SK-N-SH treated with all-trans-retinoic acid at 6 μM for 48 hours (cell line): Measurements from ENCODE around the gene SLC22A8.

Experiments
- ATAC-seq: fragments of 200-7000 bp; cut with Tn5 transposase; 3 replicates; pipeline ENCODE4 v1.9.1; 2020; ENCODE audit warnings: mild to moderate bottlenecking, moderate library complexity
- ARNTL ChIP-seq: fragments of 450-650 bp; formaldehyde crosslinking; IDR thresholded peaks from 2 replicates; pipeline ENCODE4 v1.5.0; 2020; ENCODE audit warnings: low read depth, mild to moderate bottlenecking, moderate library complexity, borderline replicate concordance
- BACH2 ChIP-seq: fragments of 250-450 bp; sonication (Bioruptor Pico); IDR thresholded peaks from 2 replicates; pipeline ENCODE4 v1.9.0; 2021; ENCODE audit warnings: mild to moderate bottlenecking, borderline replicate concordance
- CSDC2 ChIP-seq: fragments of 250-450 bp; sonication (Bioruptor Pico); IDR thresholded peaks from 2 replicates; pipeline ENCODE4 v1.5.0; 2020; ENCODE audit warnings: mild to moderate bottlenecking, moderate library complexity
- ESRRG ChIP-seq: fragments of 250-450 bp; sonication (Bioruptor Pico); IDR thresholded peaks from 2 replicates; pipeline ENCODE4 v1.6.1; 2021; ENCODE audit warnings: mild to moderate bottlenecking
- ISL1 ChIP-seq: fragments of 250-450 bp; sonication (Bioruptor Pico); IDR thresholded peaks from 2 replicates; pipeline ENCODE4 v2.1.2; 2022; ENCODE audit warnings: mild to moderate bottlenecking, moderate library complexity
- OSR1 ChIP-seq: fragments of 250-450 bp; sonication (Bioruptor Pico); IDR thresholded peaks from 2 replicates; pipeline ENCODE4 v1.8.0; 2022; ENCODE audit warnings: moderate library complexity, mild to moderate bottlenecking, inconsistent platforms
- PPARA ChIP-seq: fragments of 250-450 bp; sonication (Bioruptor Pico); IDR thresholded peaks from 2 replicates; pipeline ENCODE4 v1.5.0; 2020; ENCODE audit warnings: mild to moderate bottlenecking, borderline replicate concordance
- RARB ChIP-seq: fragments of 250-450 bp; sonication (Bioruptor Pico); IDR thresholded peaks from 2 replicates; pipeline ENCODE4 v1.8.0; 2021; ENCODE audit warnings: mild to moderate bottlenecking, moderate library complexity
- SNAI2 ChIP-seq: fragments of 250-450 bp; sonication (Bioruptor Pico); IDR thresholded peaks from 2 replicates; pipeline ENCODE4 v1.5.0; 2020; ENCODE audit warnings: mild to moderate bottlenecking, moderate library complexity
- TCF4 ChIP-seq: fragments of 250-450 bp; sonication (Bioruptor Pico); IDR thresholded peaks from 2 replicates; pipeline ENCODE4 v1.8.0; 2021; ENCODE audit warnings: mild to moderate bottlenecking, moderate library complexity, borderline replicate concordance
- TOX ChIP-seq: fragments of 250-450 bp; sonication (Bioruptor Pico); IDR thresholded peaks from 2 replicates; pipeline ENCODE4 v1.8.0; 2021; ENCODE audit warnings: mild to moderate bottlenecking, moderate library complexity, borderline replicate concordance
- ZC3H10 ChIP-seq: fragments of 250-450 bp; sonication (Bioruptor Pico); IDR thresholded peaks from 2 replicates; pipeline ENCODE4 v1.5.1; 2021; ENCODE audit warnings: mild to moderate bottlenecking, moderate library complexity
- ZFP3 ChIP-seq: fragments of 250-450 bp; sonication (Bioruptor Pico); IDR thresholded peaks from 2 replicates; pipeline ENCODE4 v1.5.0; 2020; ENCODE audit warnings: mild to moderate bottlenecking, moderate library complexity
- ZNF565 ChIP-seq: fragments of 450-650 bp; formaldehyde crosslinking; conservative IDR thresholded peaks from 2 replicates; pipeline ENCODE4 v1.5.0; 2020; ENCODE audit warnings: low read depth, mild to moderate bottlenecking, moderate library complexity
- ZNF8 ChIP-seq: fragments of 450-650 bp; formaldehyde crosslinking; IDR thresholded peaks from 2 replicates; pipeline ENCODE4 v1.5.0; 2020; ENCODE audit warnings: mild to moderate bottlenecking, moderate library complexity
- TF ChIP-seq, protein P1 (sequence below): fragments of 250-450 bp; sonication (Bioruptor Pico); IDR thresholded peaks from 2 replicates; pipeline ENCODE4 v1.8.0; 2020; ENCODE audit warnings: mild to moderate bottlenecking, moderate library complexity, borderline replicate concordance
- TF ChIP-seq, protein P2 (sequence below): fragments of 250-450 bp; sonication (Bioruptor Pico); IDR thresholded peaks from 2 replicates; pipeline ENCODE4 v1.5.0; 2020; ENCODE audit warnings: mild to moderate bottlenecking, moderate library complexity
- TF ChIP-seq, protein P3 (sequence below): fragments of 250-450 bp; sonication (Bioruptor Pico); IDR thresholded peaks from 2 replicates; pipeline ENCODE4 v1.5.1; 2021; ENCODE audit warnings: mild to moderate bottlenecking, moderate library complexity
- TF ChIP-seq, protein P4 (sequence below): fragments of 250-450 bp; sonication (Bioruptor Pico); IDR thresholded peaks from 2 replicates; pipeline ENCODE4 v1.8.0; 2021; ENCODE audit warnings: low read depth, mild to moderate bottlenecking, moderate library complexity, borderline replicate concordance
- TF ChIP-seq, protein P5 (sequence below): fragments of 250-450 bp; sonication (Bioruptor Pico); IDR thresholded peaks from 2 replicates; pipeline ENCODE4 v1.5.1; 2020; ENCODE audit warnings: low read depth, mild to moderate bottlenecking, moderate library complexity

Gene SLC22A8

DNA sequence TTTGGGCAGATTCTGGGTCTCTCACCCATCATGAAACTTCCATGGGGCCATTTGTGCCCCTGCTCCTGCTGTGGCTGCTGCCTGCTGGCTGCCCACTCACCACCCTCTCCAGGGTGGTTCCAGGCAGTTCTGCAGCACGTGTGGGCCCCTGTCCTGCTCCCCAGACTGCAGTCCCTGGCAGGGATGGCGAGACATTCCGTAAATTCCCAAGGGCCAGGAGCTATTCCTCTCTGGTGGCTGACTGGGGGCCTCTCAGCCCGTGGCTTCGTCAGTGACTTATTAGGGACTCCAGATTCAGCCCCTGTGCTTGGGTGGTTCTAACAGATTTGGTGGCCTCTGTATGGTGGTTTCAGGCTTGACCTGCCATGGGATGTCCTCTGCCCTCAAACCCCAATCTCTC, 3.9 kb upstream of the SLC22A8 start (continued):
- TF ChIP-seq, protein P1, sequence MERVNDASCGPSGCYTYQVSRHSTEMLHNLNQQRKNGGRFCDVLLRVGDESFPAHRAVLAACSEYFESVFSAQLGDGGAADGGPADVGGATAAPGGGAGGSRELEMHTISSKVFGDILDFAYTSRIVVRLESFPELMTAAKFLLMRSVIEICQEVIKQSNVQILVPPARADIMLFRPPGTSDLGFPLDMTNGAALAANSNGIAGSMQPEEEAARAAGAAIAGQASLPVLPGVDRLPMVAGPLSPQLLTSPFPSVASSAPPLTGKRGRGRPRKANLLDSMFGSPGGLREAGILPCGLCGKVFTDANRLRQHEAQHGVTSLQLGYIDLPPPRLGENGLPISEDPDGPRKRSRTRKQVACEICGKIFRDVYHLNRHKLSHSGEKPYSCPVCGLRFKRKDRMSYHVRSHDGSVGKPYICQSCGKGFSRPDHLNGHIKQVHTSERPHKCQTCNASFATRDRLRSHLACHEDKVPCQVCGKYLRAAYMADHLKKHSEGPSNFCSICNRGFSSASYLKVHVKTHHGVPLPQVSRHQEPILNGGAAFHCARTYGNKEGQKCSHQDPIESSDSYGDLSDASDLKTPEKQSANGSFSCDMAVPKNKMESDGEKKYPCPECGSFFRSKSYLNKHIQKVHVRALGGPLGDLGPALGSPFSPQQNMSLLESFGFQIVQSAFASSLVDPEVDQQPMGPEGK (CRISPR knock-in tag): no peak
- no peak for TF ChIP-seq ZC3H10 (CRISPR knock-in tag)

DNA sequence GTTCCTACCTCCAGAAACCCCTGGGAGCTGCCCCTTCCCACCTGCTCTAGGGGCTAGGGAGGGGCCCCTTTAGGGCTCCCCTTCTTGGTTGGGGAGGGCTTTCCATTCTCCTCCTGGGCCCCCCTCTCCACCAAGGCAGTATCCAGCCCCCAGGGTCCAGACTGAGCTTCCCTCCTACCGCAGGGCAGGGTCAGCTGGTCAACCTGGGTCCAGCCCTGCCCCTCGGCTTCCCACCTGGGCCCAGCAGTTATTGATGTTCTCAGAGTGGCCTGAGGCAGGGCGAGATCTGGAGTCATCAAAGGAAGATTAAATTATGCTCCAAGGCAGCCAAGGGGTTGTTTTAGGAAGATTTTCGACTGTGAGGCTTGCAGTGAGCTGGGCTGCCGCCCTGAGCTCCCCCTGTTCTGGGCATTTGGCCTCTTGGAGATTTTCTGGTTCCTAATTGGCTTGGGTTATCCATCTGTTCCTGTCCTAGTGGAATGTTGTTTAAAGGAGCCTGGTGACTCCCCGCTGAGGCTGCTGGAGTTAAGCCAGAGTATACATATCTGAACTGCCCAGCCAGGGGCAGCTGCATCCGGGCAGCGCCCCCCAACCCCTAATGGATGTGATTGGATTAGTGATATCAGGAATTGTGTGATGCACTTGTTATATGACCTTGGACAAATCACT, 1.8 kb upstream of the SLC22A8 start:
- peak; percentile 19; the same call in 1 of the 3 replicates for ATAC-seq
- TF ChIP-seq SNAI2 (CRISPR knock-in tag): peak; percentile 87
- TF ChIP-seq ZNF565 (CRISPR knock-in tag): no peak
- TF ChIP-seq, protein P2, sequence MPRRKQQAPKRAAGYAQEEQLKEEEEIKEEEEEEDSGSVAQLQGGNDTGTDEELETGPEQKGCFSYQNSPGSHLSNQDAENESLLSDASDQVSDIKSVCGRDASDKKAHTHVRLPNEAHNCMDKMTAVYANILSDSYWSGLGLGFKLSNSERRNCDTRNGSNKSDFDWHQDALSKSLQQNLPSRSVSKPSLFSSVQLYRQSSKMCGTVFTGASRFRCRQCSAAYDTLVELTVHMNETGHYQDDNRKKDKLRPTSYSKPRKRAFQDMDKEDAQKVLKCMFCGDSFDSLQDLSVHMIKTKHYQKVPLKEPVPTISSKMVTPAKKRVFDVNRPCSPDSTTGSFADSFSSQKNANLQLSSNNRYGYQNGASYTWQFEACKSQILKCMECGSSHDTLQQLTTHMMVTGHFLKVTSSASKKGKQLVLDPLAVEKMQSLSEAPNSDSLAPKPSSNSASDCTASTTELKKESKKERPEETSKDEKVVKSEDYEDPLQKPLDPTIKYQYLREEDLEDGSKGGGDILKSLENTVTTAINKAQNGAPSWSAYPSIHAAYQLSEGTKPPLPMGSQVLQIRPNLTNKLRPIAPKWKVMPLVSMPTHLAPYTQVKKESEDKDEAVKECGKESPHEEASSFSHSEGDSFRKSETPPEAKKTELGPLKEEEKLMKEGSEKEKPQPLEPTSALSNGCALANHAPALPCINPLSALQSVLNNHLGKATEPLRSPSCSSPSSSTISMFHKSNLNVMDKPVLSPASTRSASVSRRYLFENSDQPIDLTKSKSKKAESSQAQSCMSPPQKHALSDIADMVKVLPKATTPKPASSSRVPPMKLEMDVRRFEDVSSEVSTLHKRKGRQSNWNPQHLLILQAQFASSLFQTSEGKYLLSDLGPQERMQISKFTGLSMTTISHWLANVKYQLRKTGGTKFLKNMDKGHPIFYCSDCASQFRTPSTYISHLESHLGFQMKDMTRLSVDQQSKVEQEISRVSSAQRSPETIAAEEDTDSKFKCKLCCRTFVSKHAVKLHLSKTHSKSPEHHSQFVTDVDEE (CRISPR knock-in tag): peak; percentile 77; the same call in 1 of the 2 replicates
- TF ChIP-seq TCF4 (CRISPR knock-in tag): peak; percentile 86
- peak; percentile 61 for TF ChIP-seq ISL1 (CRISPR knock-in tag)

DNA sequence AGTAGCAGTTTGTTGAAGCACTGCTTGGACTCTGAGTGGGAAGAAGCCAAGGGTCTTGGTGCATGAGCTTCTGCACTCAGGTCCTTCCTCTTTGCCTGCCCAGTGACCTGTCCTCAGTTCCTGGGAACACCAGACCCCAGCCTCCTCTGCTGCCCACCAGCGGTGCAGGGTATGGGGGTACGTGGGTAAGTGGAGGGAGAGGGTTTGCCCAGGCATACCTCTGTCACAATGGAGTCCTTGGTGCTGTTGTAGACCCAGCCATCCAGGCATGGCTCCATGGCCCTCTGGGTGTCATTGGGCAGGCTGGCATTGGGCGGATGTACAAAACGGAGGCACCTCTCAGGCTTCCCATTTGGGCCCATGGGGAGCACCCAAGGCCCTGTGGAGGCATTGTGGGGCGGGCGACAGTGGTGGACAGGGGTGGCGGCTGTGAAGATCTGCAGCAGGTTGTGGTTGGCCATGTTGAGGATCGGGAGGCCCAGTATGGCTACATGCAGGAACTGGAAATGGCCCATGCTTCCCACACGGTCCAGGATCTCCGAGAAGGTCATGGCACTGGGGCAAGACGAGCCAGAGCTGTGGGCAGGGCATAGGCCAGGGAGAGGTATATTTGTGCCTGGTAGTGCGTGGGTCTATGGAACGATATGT, 1.1 kb downstream of the SLC22A8 start:
- ATAC-seq: no peak
- no peak for TF ChIP-seq BACH2 (CRISPR knock-in tag)
- TF ChIP-seq CSDC2: no peak
- no peak for TF ChIP-seq PPARA (CRISPR knock-in tag)
- TF ChIP-seq ZNF8: no peak
- TF ChIP-seq, protein P3, sequence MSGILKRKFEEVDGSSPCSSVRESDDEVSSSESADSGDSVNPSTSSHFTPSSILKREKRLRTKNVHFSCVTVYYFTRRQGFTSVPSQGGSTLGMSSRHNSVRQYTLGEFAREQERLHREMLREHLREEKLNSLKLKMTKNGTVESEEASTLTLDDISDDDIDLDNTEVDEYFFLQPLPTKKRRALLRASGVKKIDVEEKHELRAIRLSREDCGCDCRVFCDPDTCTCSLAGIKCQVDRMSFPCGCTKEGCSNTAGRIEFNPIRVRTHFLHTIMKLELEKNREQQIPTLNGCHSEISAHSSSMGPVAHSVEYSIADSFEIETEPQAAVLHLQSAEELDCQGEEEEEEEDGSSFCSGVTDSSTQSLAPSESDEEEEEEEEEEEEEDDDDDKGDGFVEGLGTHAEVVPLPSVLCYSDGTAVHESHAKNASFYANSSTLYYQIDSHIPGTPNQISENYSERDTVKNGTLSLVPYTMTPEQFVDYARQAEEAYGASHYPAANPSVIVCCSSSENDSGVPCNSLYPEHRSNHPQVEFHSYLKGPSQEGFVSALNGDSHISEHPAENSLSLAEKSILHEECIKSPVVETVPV (CRISPR knock-in tag): no peak
- TF ChIP-seq SNAI2 (CRISPR knock-in tag): no peak
- TF ChIP-seq ARNTL: no peak
- no peak for TF ChIP-seq TCF4 (CRISPR knock-in tag)
- TF ChIP-seq, protein P4, sequence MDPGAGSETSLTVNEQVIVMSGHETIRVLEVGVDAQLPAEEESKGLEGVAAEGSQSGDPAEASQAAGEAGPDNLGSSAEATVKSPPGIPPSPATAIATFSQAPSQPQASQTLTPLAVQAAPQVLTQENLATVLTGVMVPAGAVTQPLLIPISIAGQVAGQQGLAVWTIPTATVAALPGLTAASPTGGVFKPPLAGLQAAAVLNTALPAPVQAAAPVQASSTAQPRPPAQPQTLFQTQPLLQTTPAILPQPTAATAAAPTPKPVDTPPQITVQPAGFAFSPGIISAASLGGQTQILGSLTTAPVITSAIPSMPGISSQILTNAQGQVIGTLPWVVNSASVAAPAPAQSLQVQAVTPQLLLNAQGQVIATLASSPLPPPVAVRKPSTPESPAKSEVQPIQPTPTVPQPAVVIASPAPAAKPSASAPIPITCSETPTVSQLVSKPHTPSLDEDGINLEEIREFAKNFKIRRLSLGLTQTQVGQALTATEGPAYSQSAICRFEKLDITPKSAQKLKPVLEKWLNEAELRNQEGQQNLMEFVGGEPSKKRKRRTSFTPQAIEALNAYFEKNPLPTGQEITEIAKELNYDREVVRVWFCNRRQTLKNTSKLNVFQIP: no peak
- TF ChIP-seq TOX (CRISPR knock-in tag): no peak
- TF ChIP-seq ZC3H10 (CRISPR knock-in tag): no peak
- TF ChIP-seq RARB (CRISPR knock-in tag): no peak
- TF ChIP-seq ZFP3 (CRISPR knock-in tag): no peak
- TF ChIP-seq OSR1 (CRISPR knock-in tag): no peak

DNA sequence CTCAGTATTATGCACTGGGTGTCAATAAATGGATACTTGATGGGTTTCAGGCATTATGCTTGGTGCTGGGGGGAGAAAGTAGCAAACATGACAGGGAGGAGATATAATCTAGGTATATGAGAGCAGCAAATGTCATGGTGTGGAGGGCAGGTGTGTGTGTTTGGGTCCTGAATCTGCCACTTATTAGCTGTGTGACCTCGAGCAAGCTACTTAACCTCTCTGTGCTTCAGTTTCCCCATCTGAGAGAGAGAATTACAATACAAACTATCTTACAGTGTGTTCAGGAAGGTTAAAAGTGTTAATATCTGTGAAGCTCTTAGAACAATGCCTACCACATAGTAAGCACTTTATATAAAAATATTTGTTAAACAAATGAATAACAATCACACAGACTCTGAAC, 2.8 kb downstream of the SLC22A8 start:
- ATAC-seq: no peak

More for the DNA sequence above, 2.8 kb downstream of the SLC22A8 start:
- TF ChIP-seq TCF4 (CRISPR knock-in tag) (no peak), SNAI2 (CRISPR knock-in tag) (no peak), ZNF565 (CRISPR knock-in tag) (no peak), OSR1 (CRISPR knock-in tag) (no peak), ARNTL (no peak), ESRRG (CRISPR knock-in tag) (no peak), ZC3H10 (CRISPR knock-in tag) (no peak), RARB (CRISPR knock-in tag) (no peak), PPARA (CRISPR knock-in tag) (no peak)
- TF ChIP-seq, protein P5, sequence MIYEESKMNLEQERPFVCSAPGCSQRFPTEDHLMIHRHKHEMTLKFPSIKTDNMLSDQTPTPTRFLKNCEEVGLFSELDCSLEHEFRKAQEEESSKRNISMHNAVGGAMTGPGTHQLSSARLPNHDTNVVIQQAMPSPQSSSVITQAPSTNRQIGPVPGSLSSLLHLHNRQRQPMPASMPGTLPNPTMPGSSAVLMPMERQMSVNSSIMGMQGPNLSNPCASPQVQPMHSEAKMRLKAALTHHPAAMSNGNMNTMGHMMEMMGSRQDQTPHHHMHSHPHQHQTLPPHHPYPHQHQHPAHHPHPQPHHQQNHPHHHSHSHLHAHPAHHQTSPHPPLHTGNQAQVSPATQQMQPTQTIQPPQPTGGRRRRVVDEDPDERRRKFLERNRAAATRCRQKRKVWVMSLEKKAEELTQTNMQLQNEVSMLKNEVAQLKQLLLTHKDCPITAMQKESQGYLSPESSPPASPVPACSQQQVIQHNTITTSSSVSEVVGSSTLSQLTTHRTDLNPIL (CRISPR knock-in tag): no peak
